K562 (cell line): ENCODE measurements around the gene TP53RK. TPM values are rescaled to one million over a fixed set of nuclear protein-coding genes. Genes with fewer than 3 reads are reported as not detected.

Experiments used
- ARID3B ChIP-seq: fragments of 250-450 bp; sonication (Bioruptor Pico); IDR thresholded peaks from 2 replicates; pipeline ENCODE4 v1.4.0; 2020; ENCODE audit warnings: borderline replicate concordance
- ASH1L ChIP-seq: fragments of 450-650 bp; IDR thresholded peaks from 2 replicates; pipeline ENCODE4 v1.6.1; 2018; ENCODE audit warnings: borderline replicate concordance, mild to moderate bottlenecking, low read depth; ENCODE audit not compliant: partially characterized antibody
- BRD4 ChIP-seq: fragments of 200-600 bp; sonication (generic); IDR thresholded peaks from 2 replicates; pipeline ENCODE4 v1.6.1; 2017; ENCODE audit warnings: inconsistent platforms
- BRF2 ChIP-seq: IDR thresholded peaks from 3 replicates; pipeline ENCODE4 v1.6.1; 2011; ENCODE audit warnings: borderline replicate concordance, mild to moderate bottlenecking; ENCODE audit not compliant: insufficient read length, insufficient read depth
- CTBP1 ChIP-seq: fragments of 450-650 bp; IDR thresholded peaks from 2 replicates; pipeline ENCODE4 v1.6.1; 2016; ENCODE audit warnings: borderline replicate concordance
- DLX4 ChIP-seq: fragments of 250-450 bp; sonication (Bioruptor Pico); IDR thresholded peaks from 2 replicates; pipeline ENCODE4 v1.6.1; 2021; ENCODE audit warnings: mild to moderate bottlenecking
- EHMT2 ChIP-seq: fragments of 450-650 bp; IDR thresholded peaks from 2 replicates; pipeline ENCODE4 v1.6.1; 2018; ENCODE audit warnings: antibody characterized with exemption
- FOS ChIP-seq: IDR thresholded peaks from 3 replicates; pipeline ENCODE4 v1.6.1; 2011; ENCODE audit not compliant: insufficient read length; ENCODE audit errors: extremely low read depth
- FUS ChIP-seq: fragments of 200-400 bp; formaldehyde crosslinking; optimal IDR thresholded peaks from 2 replicates; pipeline ENCODE3; 2017; ENCODE audit warnings: low read depth, low read length
- HDAC8 ChIP-seq: fragments of 450-650 bp; IDR thresholded peaks from 2 replicates; pipeline ENCODE4 v1.6.1; 2016; ENCODE audit warnings: mild to moderate bottlenecking, missing genetic modification characterization, moderate library complexity, missing compliant biosample characterization
- ID3 ChIP-seq, 2 experiments: fragments of 250-450 bp in 1 of 2; fragments of 450-650 bp in 1 of 2; sonication (Bioruptor Pico) in 1 of 2; IDR thresholded peaks; 2 replicates each; pipeline versions ENCODE4 v1.6.1 to v1.8.0; 2016 to 2021; ENCODE audit warnings: mild to moderate bottlenecking in 2 of 2, moderate library complexity in 2 of 2, missing compliant biosample characterization in 1 of 2, missing genetic modification characterization in 1 of 2
- KAT8 ChIP-seq: fragments of 450-650 bp; IDR thresholded peaks from 2 replicates; pipeline ENCODE4 v1.6.1; 2016; ENCODE audit warnings: low read depth, mild to moderate bottlenecking
- KDM4B ChIP-seq, 2 experiments: fragments of 450-650 bp in 1 of 2; sonication (generic) in 1 of 2; IDR thresholded peaks; 2 replicates each; pipeline ENCODE4 v1.6.1; 2016 to 2017; ENCODE audit warnings: borderline replicate concordance in 2 of 2, antibody characterized with exemption in 1 of 2, low read depth in 1 of 2, mild to moderate bottlenecking in 1 of 2
- KLF16 ChIP-seq: IDR thresholded peaks from 2 replicates; pipeline ENCODE4 v1.6.1; 2016; ENCODE audit warnings: antibody characterized with exemption
- MAFG ChIP-seq: fragments of 450-650 bp; conservative IDR thresholded peaks from 2 replicates; pipeline ENCODE4 v1.6.1; 2016; ENCODE audit warnings: missing genetic modification characterization, missing compliant biosample characterization
- PRPF4 ChIP-seq: fragments of 200-400 bp; formaldehyde crosslinking; IDR thresholded peaks from one replicate; pipeline ENCODE4 v1.6.1; 2017; ENCODE audit warnings: low read length, low read depth, mild to moderate bottlenecking; ENCODE audit not compliant: insufficient read depth, poor library complexity, severe bottlenecking
- XRCC3 ChIP-seq: fragments of 450-650 bp; IDR thresholded peaks from 2 replicates; pipeline ENCODE4 v1.6.1; 2017; ENCODE audit warnings: mild to moderate bottlenecking, moderate library complexity
- ZBTB1 ChIP-seq: sonication (generic); formaldehyde crosslinking; IDR thresholded peaks from 2 replicates; pipeline ENCODE4 v1.8.1; 2023; ENCODE audit warnings: missing genetic modification reagents, low read depth, mild to moderate bottlenecking, borderline replicate concordance
- ZNF146 ChIP-seq: IDR thresholded peaks from one replicate; pipeline ENCODE4 v1.6.1; 2018; ENCODE audit warnings: missing compliant biosample characterization; ENCODE audit not compliant: unreplicated experiment
- ZNF395 ChIP-seq: fragments of 200-800 bp; sonication (Bioruptor generic); IDR thresholded peaks from 2 replicates; pipeline ENCODE4 v1.6.1; 2017; ENCODE audit warnings: missing genetic modification characterization, missing compliant biosample characterization
- ZNF507 ChIP-seq: conservative IDR thresholded peaks from 2 replicates; pipeline ENCODE4 v1.6.1; 2017; ENCODE audit warnings: missing genetic modification characterization, missing compliant biosample characterization
- ZNF766 ChIP-seq: fragments of 200-800 bp; sonication (Bioruptor generic); conservative IDR thresholded peaks from 2 replicates; pipeline ENCODE4 v1.6.1; 2016; ENCODE audit warnings: missing genetic modification characterization, missing compliant biosample characterization
- polyA plus RNA-seq, 8 experiments: library from polyadenylated mRNA; depleted of rRNA in 4 of 8; stranded (reverse) in 5 of 8; unstranded in 3 of 8; fragments of >200 nt; fragmentation: Nextera tagmentation in 2 of 8; fragmentation: Illumina TruSeq in 1 of 8; extraction: Ambion mirVana in 2 of 8; extraction: Trizol in 1 of 8; gene quantifications; 2 replicates each; pipeline versions ENCODE4 v1.2.1 to v1.2.3, GENCODE V29; 2011 to 2014; ENCODE audit warnings: inconsistent platforms in 1 of 8, missing spikeins in 1 of 8
- total RNA-seq, 7 experiments: library from RNA; depleted of rRNA in 6 of 7; stranded (reverse); fragments of >200 nt in 6 of 7; fragmentation: Illumina TruSeq in 2 of 7; extraction: Trizol in 2 of 7; gene quantifications; 2 replicates each; pipeline versions ENCODE4 v1.2.1 to v1.2.3, GENCODE V29; 2011 to 2021; ENCODE audit warnings: low replicate concordance in 1 of 7

The TP53RK gene
- total and polyA plus RNA-seq, 9 of the 15 experiments (the other 6 are each of a cell fraction or from before 2014, with no cell fraction given): 2.9 to 43.5 (median 17.2) TPM

- TF ChIP-seq ARID3B (no peak), ZNF766 (CRISPR knock-in tag) (peak; percentile 82), ID3 (CRISPR knock-in tag; IDR thresholded peaks at IDR 0.05) (no peak), ID3 (tag; IDR thresholded peaks at IDR 0.05) (no peak), FUS (no peak), KAT8 (no peak), DLX4 (CRISPR knock-in tag) (no peak), ZNF395 (CRISPR knock-in tag) (no peak), ZNF507 (tag) (no peak), PRPF4 (no peak), FOS (no peak), CTBP1 (no peak), ZBTB1 (CRISPR knock-in tag) (no peak), ASH1L (no peak), KDM4B (IDR thresholded peaks at IDR 0.05; ENCODE audit: borderline replicate concordance in 2 of 2, low read depth in 1 of 2) (no peak), XRCC3 (no peak), HDAC8 (no peak), BRD4 (no peak), EHMT2 (no peak), BRF2 (no peak), ZNF146 (CRISPR knock-in tag) (no peak), KLF16 (no peak), MAFG (tag) (no peak)
Measured at GRCh38 chr20:46722450-46722849, 33.2 kb upstream of the TP53RK start (continued).
